ENCODE measurements around the gene VWA3A. TPM values are rescaled to one million over a fixed set of nuclear protein-coding genes. Genes with fewer than 3 reads are reported as not detected.

The VWA3A gene
- total RNA-seq, 1 experiment from 2014 or later = not detected

DNA sequence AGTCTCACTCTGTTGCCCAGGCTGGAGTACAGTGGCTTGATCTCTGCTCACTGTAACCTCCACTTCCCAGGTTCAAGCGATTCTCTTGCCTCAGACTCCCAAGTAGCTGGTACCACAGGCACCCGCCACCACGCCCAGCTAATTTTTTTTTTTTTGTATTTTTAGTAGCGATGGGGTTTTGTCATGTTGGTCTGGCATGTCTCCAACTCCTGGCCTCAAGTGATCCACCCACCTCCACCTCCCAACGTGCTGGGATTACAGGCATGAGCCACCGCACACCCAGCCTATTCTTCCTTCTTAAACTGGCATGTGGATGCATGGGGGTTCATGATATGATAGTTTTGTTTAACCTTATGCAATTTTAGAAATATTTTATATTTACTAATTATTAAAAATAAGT, 39.4 kb upstream of the VWA3A start:
- CTCF ChIA-PET = no interaction called here

More for the DNA sequence above, 39.4 kb upstream of the VWA3A start:
- Histone ChIP-seq H3K79me2 (ENCODE audit: insufficient read depth, low read length) (peaks cover 73% of the 10 kb centered on the region), H3K27ac (ENCODE audit: low read depth, low read length) (no peak overlapping the region), H3K9ac (ENCODE audit: low read length) (no peak overlapping the region), H2AFZ (ENCODE audit: low read depth, low read length, poor library complexity, severe bottlenecking) (no peak overlapping the region), H3K9me2 (ENCODE audit: insufficient read depth) (no peaks in the 10 kb centered on the region), H3K4me2 (ENCODE audit: low read length) (no peak overlapping the region), H3K4me1 (ENCODE audit: control insufficient read depth in 1 of 2, insufficient read depth in 2 of 2, low read length in 2 of 2) (peaks cover 43 to 49% of the 10 kb centered on the region in 2 experiments), H3K9me3 (ENCODE audit: control insufficient read depth in 1 of 2, insufficient read depth in 1 of 2, low read depth in 1 of 2, low read length in 2 of 2) (no peaks in the 10 kb centered on the region), H3K36me3 (ENCODE audit: control insufficient read depth in 1 of 2, insufficient read depth in 2 of 2, low read length in 2 of 2) (no peaks in the 10 kb centered on the region), H3K27me3 (ENCODE audit: insufficient read depth, low read length) (no peaks in the 10 kb centered on the region), H4K20me1 (ENCODE audit: insufficient read depth) (no peaks in the 10 kb centered on the region), H3K4me3 (replicated peaks in 1 of 2; ENCODE audit: low read depth in 1 of 2, low read length in 2 of 2) (no peak overlapping the region)
- BruUV-seq (replicated peaks) = no TSS peak
- intact Hi-C loops (cut with micrococcal nuclease) = no loop called here
- ChIA-PET RAD21 (ENCODE audit: low non-redundant PET in 1 of 2, low total read pairs in 2 of 2, uncharacterized antibody in 2 of 2, unreplicated experiment in 2 of 2) (no interaction called here), POLR2A (no interaction called here)
- no peak for ATAC-seq
- TF ChIP-seq TCF7L2 (IDR thresholded peaks at IDR 0.05; ENCODE audit: borderline replicate concordance, extremely low read depth, insufficient read depth, insufficient read length) = no peak
- no peak for TF ChIP-seq SIN3A (IDR thresholded peaks at IDR 0.05; ENCODE audit: low read depth)
- no peak for TF ChIP-seq RAD21 (IDR thresholded peaks at IDR 0.05; ENCODE audit: low read depth)
- TF ChIP-seq, protein P1, sequence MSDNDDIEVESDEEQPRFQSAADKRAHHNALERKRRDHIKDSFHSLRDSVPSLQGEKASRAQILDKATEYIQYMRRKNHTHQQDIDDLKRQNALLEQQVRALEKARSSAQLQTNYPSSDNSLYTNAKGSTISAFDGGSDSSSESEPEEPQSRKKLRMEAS (IDR thresholded peaks at IDR 0.05) = no peak
- no peak for TF ChIP-seq POLR2A (IDR thresholded peaks at IDR 0.05; ENCODE audit: borderline replicate concordance, extremely low read depth, insufficient read depth, insufficient read length)
- TF ChIP-seq, protein P2, sequence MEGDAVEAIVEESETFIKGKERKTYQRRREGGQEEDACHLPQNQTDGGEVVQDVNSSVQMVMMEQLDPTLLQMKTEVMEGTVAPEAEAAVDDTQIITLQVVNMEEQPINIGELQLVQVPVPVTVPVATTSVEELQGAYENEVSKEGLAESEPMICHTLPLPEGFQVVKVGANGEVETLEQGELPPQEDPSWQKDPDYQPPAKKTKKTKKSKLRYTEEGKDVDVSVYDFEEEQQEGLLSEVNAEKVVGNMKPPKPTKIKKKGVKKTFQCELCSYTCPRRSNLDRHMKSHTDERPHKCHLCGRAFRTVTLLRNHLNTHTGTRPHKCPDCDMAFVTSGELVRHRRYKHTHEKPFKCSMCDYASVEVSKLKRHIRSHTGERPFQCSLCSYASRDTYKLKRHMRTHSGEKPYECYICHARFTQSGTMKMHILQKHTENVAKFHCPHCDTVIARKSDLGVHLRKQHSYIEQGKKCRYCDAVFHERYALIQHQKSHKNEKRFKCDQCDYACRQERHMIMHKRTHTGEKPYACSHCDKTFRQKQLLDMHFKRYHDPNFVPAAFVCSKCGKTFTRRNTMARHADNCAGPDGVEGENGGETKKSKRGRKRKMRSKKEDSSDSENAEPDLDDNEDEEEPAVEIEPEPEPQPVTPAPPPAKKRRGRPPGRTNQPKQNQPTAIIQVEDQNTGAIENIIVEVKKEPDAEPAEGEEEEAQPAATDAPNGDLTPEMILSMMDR (IDR thresholded peaks at IDR 0.05 in 2 of 3, conservative IDR thresholded peaks at IDR 0.05 in 1 of 3; ENCODE audit: borderline replicate concordance in 1 of 3, insufficient read depth in 1 of 3, low read depth in 2 of 3, low read length in 2 of 3) = no peak
- TF ChIP-seq EZH2 (IDR thresholded peaks at IDR 0.05) = no peak
- no peak for TF ChIP-seq SP1 (IDR thresholded peaks at IDR 0.05; ENCODE audit: low read depth)
- no peak for TF ChIP-seq JUND (IDR thresholded peaks at IDR 0.05)
- TF ChIP-seq SRF (IDR thresholded peaks at IDR 0.05; ENCODE audit: low read depth) = no peak
- TF ChIP-seq POLR2AphosphoS5 (IDR thresholded peaks at IDR 0.05; ENCODE audit: low read depth, low read length) = no peak
- TF ChIP-seq EZH2phosphoT487 (IDR thresholded peaks at IDR 0.05; ENCODE audit: borderline replicate concordance) = no peak
- no peak for TF ChIP-seq EGR1 (IDR thresholded peaks at IDR 0.05; ENCODE audit: low read depth)
- TF ChIP-seq ZFX (IDR thresholded peaks at IDR 0.05) = no peak
- DNase-seq (ENCODE audit: low read depth, low spot score) = no peak

All from HCT116 (cell line).